MCF 10A (cell line): ENCODE measurements around the gene MAPT. TPM values are rescaled to one million over a fixed set of nuclear protein-coding genes. Genes with fewer than 3 reads are reported as not detected.

Experiments
- BruUV-seq: library from RNA; stranded (reverse); fragments of 400-500 nt; replicated peaks from 2 replicates; lab custom pipeline; 2021; lab: Mats Ljungman, UMichigan
- CTCF ChIA-PET: fragments of 300-600 bp; sonication (Branson Sonifier 250); formaldehyde crosslinking; extraction: SDS; loops from one replicate; lab custom pipeline; 2021; ENCODE audit warnings: antibody characterized with exemption, inconsistent platforms; lab: Yijun Ruan, JAX
- POLR2A ChIA-PET: fragments of 300-600, 350-650 bp; sonication (Branson Sonifier 250); formaldehyde crosslinking; extraction: SDS; loops from one replicate; lab custom pipeline; 2020; ENCODE audit warnings: antibody characterized with exemption, inconsistent platforms; lab: Yijun Ruan, JAX
- DNase-seq: peaks from one replicate; pipeline ENCODE4 v3.0.0-alpha.2; 2018; ENCODE audit not compliant: unreplicated experiment
- H3K27ac Mint-ChIP-seq: one replicate; pipeline ENCODE4 v1.8.0; 2022; ENCODE audit warnings: mild to moderate bottlenecking, low read depth, mixed read lengths; ENCODE audit not compliant: unreplicated experiment
- H3K27me3 Mint-ChIP-seq: one replicate; pipeline ENCODE4 v1.8.0; 2022; ENCODE audit warnings: mixed read lengths; ENCODE audit not compliant: insufficient read depth, unreplicated experiment
- H3K36me3 Mint-ChIP-seq: one replicate; pipeline ENCODE4 v1.8.0; 2022; ENCODE audit warnings: mild to moderate bottlenecking, moderate library complexity, mixed read lengths; ENCODE audit not compliant: insufficient read depth, unreplicated experiment
- H3K4me1 Mint-ChIP-seq: one replicate; pipeline ENCODE4 v1.8.0; 2022; ENCODE audit warnings: mixed read lengths; ENCODE audit not compliant: insufficient read depth, unreplicated experiment
- H3K4me3 Mint-ChIP-seq: one replicate; pipeline ENCODE4 v1.8.0; 2022; ENCODE audit warnings: mild to moderate bottlenecking, moderate library complexity, mixed read lengths; ENCODE audit not compliant: unreplicated experiment
- H3K9me3 Mint-ChIP-seq: one replicate; pipeline ENCODE4 v1.8.0; 2022; ENCODE audit warnings: mixed read lengths; ENCODE audit not compliant: unreplicated experiment
- CTCF ChIP-seq: fragments of 200-600 bp; IDR thresholded peaks from one replicate; pipeline ENCODE4 v1.8.0; 2022; ENCODE audit warnings: antibody characterized with exemption, mild to moderate bottlenecking; ENCODE audit not compliant: unreplicated experiment
- intact Hi-C: fragments of 100-400 bp; cut with micrococcal nuclease; formaldehyde crosslinking; loops from 2 replicates; pipeline ENCODE4 v1.14.1; 2022
- total RNA-seq: library from RNA; stranded (reverse); gene quantifications from 2 replicates; pipeline ENCODE4 v1.2.3, GENCODE V29; 2022

Gene MAPT
- total RNA-seq, 1 experiment from 2014 or later = 0.42 TPM

- CTCF ChIA-PET = interaction anchor here (0.5 kb wide), 1 partner anchor 230 kb away, joined by 3 read pairs; no protein-coding TSS in a partner anchor
- TF ChIP-seq CTCF = no peak
- H3K27ac Mint-ChIP-seq = no peak overlapping the region
These were observed 23.9 kb upstream of the MAPT start for GRCh38 chr17:45870342-45870974.

GRCh38 chr17:45871718-45872117 is 22.6 kb upstream of the MAPT start:
- CTCF ChIA-PET = interaction anchor here (0.6 to 0.7 kb wide), 2 partner anchors 94 to 206 kb away, joined by 3 read pairs; no protein-coding TSS in a partner anchor
- intact Hi-C loops = no loop called here

More at GRCh38 chr17:45870342-45870974, 23.9 kb upstream of the MAPT start:
- POLR2A ChIA-PET = no interaction called here
- Mint-ChIP-seq H3K27me3 (peaks cover 57% of the 10 kb centered on the region), H3K4me1 (peaks cover 5% of the 10 kb centered on the region), H3K36me3 (no peaks in the 10 kb centered on the region), H3K4me3 (no peak overlapping the region), H3K9me3 (no peaks in the 10 kb centered on the region)
- no peak for DNase-seq
- intact Hi-C loops = no loop called here
- no TSS peak for BruUV-seq

GRCh38 chr17:45873728-45874127 is 20.6 kb upstream of the MAPT start:
- H3K9me3 Mint-ChIP-seq = no peaks in the 10 kb centered on the region
- peaks cover 59% of the 10 kb centered on the region for H3K27me3 Mint-ChIP-seq
- H3K36me3 Mint-ChIP-seq = no peaks in the 10 kb centered on the region
- no TSS peak for BruUV-seq
- no peak for DNase-seq
- no peak for TF ChIP-seq CTCF
- ChIA-PET POLR2A (no interaction called here), CTCF (interaction anchor here (0.9 to 1.6 kb wide), 2 partner anchors 20 to 41 kb away, joined by 7 to 9 read pairs; no protein-coding TSS in a partner anchor)
- no peak overlapping the region for H3K4me3 Mint-ChIP-seq
- no peak overlapping the region for H3K27ac Mint-ChIP-seq
- intact Hi-C loops = no loop called here
- H3K4me1 Mint-ChIP-seq = no peaks in the 10 kb centered on the region

More at GRCh38 chr17:45871718-45872117, 22.6 kb upstream of the MAPT start:
- Mint-ChIP-seq H3K4me3 (no peak overlapping the region), H3K27ac (no peak overlapping the region), H3K9me3 (no peaks in the 10 kb centered on the region), H3K27me3 (peaks cover 55% of the 10 kb centered on the region), H3K36me3 (no peaks in the 10 kb centered on the region), H3K4me1 (peaks cover 5% of the 10 kb centered on the region)
- BruUV-seq = no TSS peak
- TF ChIP-seq CTCF = no peak
- DNase-seq = no peak
- POLR2A ChIA-PET = no interaction called here

GRCh38 chr17:45874151-45874550 is 20.2 kb upstream of the MAPT start:
- CTCF ChIA-PET = interaction anchor here (0.9 to 1.6 kb wide), 2 partner anchors 19 to 41 kb away, joined by 7 to 9 read pairs; no protein-coding TSS in a partner anchor
- H3K27me3 Mint-ChIP-seq = peaks cover 59% of the 10 kb centered on the region

More at GRCh38 chr17:45874151-45874550, 20.2 kb upstream of the MAPT start:
- Mint-ChIP-seq H3K9me3 (no peaks in the 10 kb centered on the region), H3K36me3 (no peaks in the 10 kb centered on the region), H3K4me3 (no peak overlapping the region), H3K4me1 (no peaks in the 10 kb centered on the region), H3K27ac (no peak overlapping the region)
- POLR2A ChIA-PET = no interaction called here
- no peak for DNase-seq
- intact Hi-C loops = no loop called here
- no TSS peak for BruUV-seq
- no peak for TF ChIP-seq CTCF
